GM19238 (cell line): ENCODE measurements around the gene SMOC1.

Experiments used
- DNase-seq: peaks from one replicate; pipeline ENCODE4 v3.0.0; 2011; ENCODE audit warnings: low spot score; ENCODE audit not compliant: insufficient read length

SMOC1 gene

GRCh38 chr14:69980457-69981425, 101.5 kb downstream of the SMOC1 start:
- DNase-seq = no peak

GRCh38 chr14:69982220-69982839, 103.1 kb downstream of the SMOC1 start:
- no peak for DNase-seq

GRCh38 chr14:69982886-69983285, 103.7 kb downstream of the SMOC1 start:
- no peak for DNase-seq

GRCh38 chr14:69983317-69983716, 104.1 kb downstream of the SMOC1 start:
- DNase-seq = no peak

- no peak for DNase-seq
Measured at GRCh38 chr14:69985463-69985862, 106.2 kb downstream of the SMOC1 start.

GRCh38 chr14:69986336-69986735, 107.1 kb downstream of the SMOC1 start:
- no peak for DNase-seq

- no peak for DNase-seq
Measured at GRCh38 chr14:69987406-69988121, 108.3 kb downstream of the SMOC1 start.

GRCh38 chr14:69988979-69989378, 109.8 kb downstream of the SMOC1 start:
- DNase-seq = no peak

- no peak for DNase-seq
Measured at GRCh38 chr14:69989622-69990021, 110.4 kb downstream of the SMOC1 start.

GRCh38 chr14:69990323-69990722, 111.1 kb downstream of the SMOC1 start:
- DNase-seq = no peak

GRCh38 chr14:69991422-69991821, 112.2 kb downstream of the SMOC1 start:
- no peak for DNase-seq

GRCh38 chr14:69992564-69992963, 113.3 kb downstream of the SMOC1 start:
- no peak for DNase-seq

GRCh38 chr14:69993326-69993725, 114.1 kb downstream of the SMOC1 start:
- no peak for DNase-seq

- DNase-seq = no peak
Measured at GRCh38 chr14:69994002-69994401, 114.8 kb downstream of the SMOC1 start.

GRCh38 chr14:69996216-69996615, 117.0 kb downstream of the SMOC1 start:
- no peak for DNase-seq

- no peak for DNase-seq
Measured at GRCh38 chr14:69997849-69998248, 118.6 kb downstream of the SMOC1 start.

- no peak for DNase-seq
Measured at GRCh38 chr14:69999261-69999674, 120.1 kb downstream of the SMOC1 start.

GRCh38 chr14:70000601-70001000, 121.4 kb downstream of the SMOC1 start:
- DNase-seq = no peak

- DNase-seq = no peak
Measured at GRCh38 chr14:70002589-70003346, 123.6 kb downstream of the SMOC1 start.

- no peak for DNase-seq
Measured at GRCh38 chr14:70004791-70005190, 125.6 kb downstream of the SMOC1 start.

GRCh38 chr14:70005281-70005805, 126.1 kb downstream of the SMOC1 start:
- DNase-seq = no peak
